Ishikawa (cell line): Measurements from ENCODE around the gene ATP2B2.

Source experiments
- CEBPB ChIP-seq: IDR thresholded peaks from 2 replicates; pipeline ENCODE4 v1.6.1; 2012
- CREB1 ChIP-seq: IDR thresholded peaks from 2 replicates; pipeline ENCODE4 v1.6.1; 2012; ENCODE audit warnings: low read depth
- EGR1 ChIP-seq: IDR thresholded peaks from 2 replicates; pipeline ENCODE4 v1.6.1; 2012
- EP300 ChIP-seq: IDR thresholded peaks from 2 replicates; pipeline ENCODE4 v1.6.1; 2012; ENCODE audit warnings: borderline replicate concordance
- FOXM1 ChIP-seq: IDR thresholded peaks from 2 replicates; pipeline ENCODE4 v1.6.1; 2012; ENCODE audit warnings: low read depth, borderline replicate concordance
- NFIC ChIP-seq: IDR thresholded peaks from 2 replicates; pipeline ENCODE4 v1.6.1; 2012
- RAD21 ChIP-seq: IDR thresholded peaks from 2 replicates; pipeline ENCODE4 v1.6.1; 2012; ENCODE audit warnings: low read depth
- REST ChIP-seq: IDR thresholded peaks from 2 replicates; pipeline ENCODE4 v1.6.1; 2012; ENCODE audit warnings: low read depth, mild to moderate bottlenecking
- TAF1 ChIP-seq: IDR thresholded peaks from 2 replicates; pipeline ENCODE4 v1.6.1; 2012; ENCODE audit warnings: low read depth, mild to moderate bottlenecking
- TCF12 ChIP-seq: IDR thresholded peaks from 2 replicates; pipeline ENCODE4 v1.6.1; 2012; ENCODE audit warnings: low read depth
- TEAD4 ChIP-seq: IDR thresholded peaks from 2 replicates; pipeline ENCODE4 v1.6.1; 2012
- USF1 ChIP-seq: IDR thresholded peaks from 2 replicates; pipeline ENCODE4 v1.6.1; 2012
- YY1 ChIP-seq: IDR thresholded peaks from 2 replicates; pipeline ENCODE4 v1.6.1; 2012; ENCODE audit warnings: low read depth
- ZBTB7A ChIP-seq: IDR thresholded peaks from 2 replicates; pipeline ENCODE4 v1.6.1; 2012; ENCODE audit warnings: low read depth
- TF ChIP-seq, protein P1 (sequence below): IDR thresholded peaks from 2 replicates; pipeline ENCODE4 v1.6.1; 2012

Gene ATP2B2

DNA sequence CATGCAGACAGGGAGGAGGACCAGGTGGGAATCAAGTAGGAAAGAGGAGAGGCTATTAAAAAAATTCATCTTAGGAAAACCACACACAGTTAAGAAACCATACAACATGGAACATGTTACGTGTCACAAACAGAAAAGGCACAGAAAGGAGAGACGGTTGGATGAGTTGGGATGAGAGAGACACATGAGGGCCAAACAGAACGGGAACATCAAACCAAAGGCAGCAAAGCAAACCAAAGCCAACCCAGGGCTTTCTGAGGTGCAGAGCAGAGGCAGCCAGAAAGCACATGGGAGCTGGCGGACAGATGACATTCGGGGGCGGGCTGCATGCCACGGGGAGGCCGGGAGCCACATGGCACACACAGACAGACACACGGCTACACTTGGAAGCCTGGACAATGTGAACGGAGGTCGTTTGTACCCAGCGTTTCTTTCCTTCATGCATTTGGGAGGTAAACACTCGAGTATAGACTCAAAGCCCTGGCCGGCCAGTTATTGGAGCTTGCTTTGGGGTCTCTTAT, 175.8 kb downstream of the ATP2B2 start:
- no peak for TF ChIP-seq NFIC
- TF ChIP-seq FOXM1 = no peak
- no peak for TF ChIP-seq TEAD4
- TF ChIP-seq EP300 = no peak
- TF ChIP-seq, protein P1, sequence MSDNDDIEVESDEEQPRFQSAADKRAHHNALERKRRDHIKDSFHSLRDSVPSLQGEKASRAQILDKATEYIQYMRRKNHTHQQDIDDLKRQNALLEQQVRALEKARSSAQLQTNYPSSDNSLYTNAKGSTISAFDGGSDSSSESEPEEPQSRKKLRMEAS = no peak
- TF ChIP-seq YY1 = no peak
- TF ChIP-seq REST = no peak
- no peak for TF ChIP-seq TCF12
- TF ChIP-seq CEBPB = no peak
- no peak for TF ChIP-seq USF1
- no peak for TF ChIP-seq RAD21
- TF ChIP-seq EGR1 = no peak
- TF ChIP-seq ZBTB7A = no peak
- TF ChIP-seq TAF1 = no peak
- no peak for TF ChIP-seq CREB1

DNA sequence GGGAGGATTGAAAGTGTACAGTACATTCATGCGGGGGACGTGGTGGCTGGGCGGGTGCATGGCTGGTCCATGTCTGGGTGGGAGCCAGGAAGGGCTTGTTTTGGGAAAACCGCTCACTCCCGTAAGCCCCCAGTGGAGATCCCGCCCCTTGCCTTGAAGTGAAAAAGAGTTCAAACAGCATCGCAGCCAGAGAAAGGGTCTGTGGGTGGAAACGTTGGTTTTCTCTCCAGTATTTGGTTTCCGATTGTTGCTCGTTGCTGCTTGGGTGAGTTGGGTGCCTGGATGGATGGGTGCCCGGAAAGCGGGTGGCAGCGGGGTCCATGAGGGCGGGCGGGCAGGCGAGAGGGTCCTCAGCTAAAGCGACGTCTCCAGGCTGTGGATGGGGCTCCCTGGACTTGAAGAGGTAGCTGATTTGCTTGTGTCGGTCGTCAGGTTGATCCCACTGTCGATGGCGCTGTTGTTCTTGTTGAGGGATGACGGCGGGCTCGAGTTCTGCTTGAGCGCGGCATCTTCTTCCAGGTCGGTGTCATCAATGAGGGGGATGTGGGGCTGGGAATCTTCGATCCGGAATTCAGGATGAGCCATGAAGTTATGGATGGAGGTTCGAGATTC, 176.8 kb downstream of the ATP2B2 start:
- TF ChIP-seq TCF12 = no peak
- TF ChIP-seq RAD21 = no peak
- no peak for TF ChIP-seq EP300
- no peak for TF ChIP-seq CEBPB
- TF ChIP-seq, protein P1 = no peak
- TF ChIP-seq EGR1 = no peak
- TF ChIP-seq USF1 = no peak
- TF ChIP-seq FOXM1 = no peak
- TF ChIP-seq TAF1 = no peak
- no peak for TF ChIP-seq CREB1
- TF ChIP-seq YY1 = no peak
- no peak for TF ChIP-seq NFIC
- TF ChIP-seq TEAD4 = no peak
- no peak for TF ChIP-seq ZBTB7A
- TF ChIP-seq REST = no peak

DNA sequence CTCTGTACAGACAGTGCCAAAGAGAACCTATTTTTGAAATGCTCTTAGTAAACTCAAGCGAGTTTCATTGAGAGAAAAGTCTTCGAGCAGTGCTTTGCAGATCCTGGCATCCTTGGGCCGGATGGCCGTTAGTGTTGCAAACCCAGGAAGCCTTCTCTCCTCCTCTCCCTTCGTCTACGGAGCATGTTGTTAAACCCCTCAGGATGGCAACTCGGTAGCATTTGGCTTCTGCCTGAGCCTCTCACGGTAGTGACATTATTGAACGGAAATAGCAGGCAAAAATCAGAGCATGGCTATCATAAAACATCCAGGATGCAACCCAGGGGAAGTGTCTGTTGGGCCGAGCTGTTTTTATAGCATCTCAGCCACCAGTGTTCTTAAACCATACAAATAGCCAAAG, 177.8 kb downstream of the ATP2B2 start:
- TF ChIP-seq CEBPB (no peak), TAF1 (no peak), TCF12 (no peak), CREB1 (no peak), EP300 (no peak), ZBTB7A (no peak), EGR1 (no peak)

DNA sequence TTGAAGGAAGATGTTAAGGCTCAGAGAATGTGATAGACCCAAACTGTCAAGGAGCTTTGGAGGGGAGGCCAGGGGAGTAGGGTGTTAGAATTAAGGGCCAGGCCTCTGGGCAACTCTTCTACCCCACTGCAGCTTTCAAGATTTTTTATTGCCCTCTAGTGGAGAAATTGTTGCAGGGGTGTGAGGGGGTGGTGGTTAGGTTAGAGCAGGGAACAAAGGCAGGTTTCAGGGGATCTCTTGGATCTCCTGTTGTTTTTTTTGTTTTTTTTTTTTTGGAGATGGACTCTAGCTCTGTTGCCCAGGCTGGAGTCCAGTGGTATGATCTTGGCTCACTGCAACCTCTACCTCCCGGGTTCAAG, 183.1 kb downstream of the ATP2B2 start:
- TF ChIP-seq, protein P1 = no peak
- peak; percentile 34; the same call in 1 of the 2 replicates for TF ChIP-seq RAD21

GRCh38 chr3:10321630-10322351, 183.6 kb downstream of the ATP2B2 start:
- TF ChIP-seq FOXM1 = no peak
- no peak for TF ChIP-seq YY1
- TF ChIP-seq CEBPB = no peak
- no peak for TF ChIP-seq ZBTB7A
- no peak for TF ChIP-seq CREB1
- no peak for TF ChIP-seq EP300
- TF ChIP-seq NFIC = no peak
- TF ChIP-seq TCF12 = no peak
- no peak for TF ChIP-seq REST
- TF ChIP-seq, protein P1 = no peak
- no peak for TF ChIP-seq TAF1
- no peak for TF ChIP-seq EGR1
- no peak for TF ChIP-seq USF1
